ENCODE measurements around the gene NRXN3.

Gene NRXN3

DNA sequence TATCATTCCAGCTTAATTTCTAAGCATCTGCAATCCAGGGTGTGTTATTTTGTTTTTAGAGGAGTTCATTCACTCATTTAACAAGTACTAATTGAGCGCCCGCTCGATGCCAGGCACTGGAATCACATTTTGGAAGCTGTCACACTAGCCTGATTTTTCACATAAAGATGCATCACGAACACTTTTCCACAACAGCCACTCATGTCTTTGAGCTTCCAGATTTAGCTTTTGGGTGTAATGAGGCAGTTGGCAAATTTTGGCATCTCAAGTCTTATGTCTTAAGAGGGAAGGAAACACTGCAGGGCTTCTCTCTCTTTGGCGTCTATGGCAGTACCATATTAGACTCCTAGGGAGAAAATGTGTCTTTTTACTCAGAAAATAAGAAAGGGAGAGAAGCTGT is 14.0 kb downstream of the NRXN3 start:
- H3K36me3 ChIP-seq (ENCODE audit: control insufficient read depth, insufficient read depth, low read length), result no peaks in the 10 kb centered on the region
- TF ChIP-seq CTCF (IDR thresholded peaks at IDR 0.05; ENCODE audit: insufficient read depth, low read length, poor library complexity, severe bottlenecking), result no peak
- DNase-seq (ENCODE audit: extremely low read depth, insufficient read length), result no peak
- H3K4me3 ChIP-seq (replicated peaks; ENCODE audit: low read depth, low read length), result no peak overlapping the region
- peaks cover 1% of the 10 kb centered on the region; the same call in 1 of the 2 replicates for H3K27me3 ChIP-seq (replicated peaks; ENCODE audit: control insufficient read depth, insufficient read depth, low read length)

DNA sequence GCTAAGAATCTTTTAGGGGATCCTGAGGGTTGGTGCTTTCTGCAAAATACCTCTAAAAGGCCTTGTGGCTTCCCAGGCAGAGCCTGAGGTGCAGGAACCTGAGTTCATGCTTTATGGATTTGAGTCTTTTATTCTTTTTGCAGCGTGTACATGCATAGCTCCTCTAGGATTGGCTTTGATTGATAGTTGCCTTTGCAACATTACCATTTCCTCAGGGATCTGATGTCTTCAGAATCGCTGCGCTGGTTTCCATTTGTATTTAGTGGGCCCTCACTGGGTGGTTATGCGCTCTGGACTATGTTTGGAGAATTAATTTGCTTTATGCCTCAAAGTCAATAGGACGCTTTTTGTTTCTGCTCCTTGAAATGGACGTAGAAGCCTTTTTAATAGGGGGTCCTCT is 16.1 kb downstream of the NRXN3 start:
- Histone ChIP-seq H3K27me3 (replicated peaks; ENCODE audit: control insufficient read depth, insufficient read depth, low read length) (peaks cover 1% of the 10 kb centered on the region; the same call in 1 of the 2 replicates), H3K36me3 (ENCODE audit: control insufficient read depth, insufficient read depth, low read length) (no peaks in the 10 kb centered on the region), H3K4me3 (replicated peaks; ENCODE audit: low read depth, low read length) (no peak overlapping the region)
- DNase-seq (ENCODE audit: extremely low read depth, insufficient read length), result no peak
- TF ChIP-seq CTCF (IDR thresholded peaks at IDR 0.05; ENCODE audit: insufficient read depth, low read length, poor library complexity, severe bottlenecking), result no peak

GRCh38 chr14:78188882-78189281 is 18.7 kb downstream of the NRXN3 start:
- TF ChIP-seq CTCF (IDR thresholded peaks at IDR 0.05; ENCODE audit: insufficient read depth, low read length, poor library complexity, severe bottlenecking), result no peak

DNA sequence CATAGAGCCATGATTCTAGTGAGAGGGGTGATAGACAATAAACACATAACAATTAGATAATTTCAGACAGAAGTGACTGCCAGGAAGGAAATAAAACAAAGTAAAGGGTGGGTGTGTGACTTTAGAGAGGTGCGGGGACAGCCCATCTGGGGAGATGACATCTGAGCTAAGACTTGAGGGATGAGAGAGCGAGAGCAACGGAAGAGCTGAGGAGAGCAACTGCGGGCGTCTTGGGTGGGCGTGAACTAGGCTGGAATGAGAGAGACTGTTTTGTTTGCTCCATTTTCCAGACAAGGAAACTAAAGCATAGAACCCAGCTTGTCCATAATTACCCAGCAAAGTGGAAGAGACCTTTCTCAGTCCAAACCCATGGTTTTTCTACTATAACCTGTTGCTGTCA is 25.3 kb downstream of the NRXN3 start:
- no peak for TF ChIP-seq CTCF (IDR thresholded peaks at IDR 0.05; ENCODE audit: insufficient read depth, low read length, poor library complexity, severe bottlenecking)
- H3K4me3 ChIP-seq (replicated peaks; ENCODE audit: low read depth, low read length), result no peak overlapping the region
- peaks cover 3% of the 10 kb centered on the region for H3K27me3 ChIP-seq (replicated peaks; ENCODE audit: control insufficient read depth, insufficient read depth, low read length)
- H3K36me3 ChIP-seq (ENCODE audit: control insufficient read depth, insufficient read depth, low read length), result no peaks in the 10 kb centered on the region
- no peak for DNase-seq (ENCODE audit: extremely low read depth, insufficient read length)

More at GRCh38 chr14:78188882-78189281, 18.7 kb downstream of the NRXN3 start:
- H3K27me3 ChIP-seq (replicated peaks; ENCODE audit: control insufficient read depth, insufficient read depth, low read length), result peaks cover 1% of the 10 kb centered on the region; the same call in 1 of the 2 replicates
- no peak overlapping the region for H3K4me3 ChIP-seq (replicated peaks; ENCODE audit: low read depth, low read length)
- no peaks in the 10 kb centered on the region for H3K36me3 ChIP-seq (ENCODE audit: control insufficient read depth, insufficient read depth, low read length)
- no peak for DNase-seq (ENCODE audit: extremely low read depth, insufficient read length)

DNA sequence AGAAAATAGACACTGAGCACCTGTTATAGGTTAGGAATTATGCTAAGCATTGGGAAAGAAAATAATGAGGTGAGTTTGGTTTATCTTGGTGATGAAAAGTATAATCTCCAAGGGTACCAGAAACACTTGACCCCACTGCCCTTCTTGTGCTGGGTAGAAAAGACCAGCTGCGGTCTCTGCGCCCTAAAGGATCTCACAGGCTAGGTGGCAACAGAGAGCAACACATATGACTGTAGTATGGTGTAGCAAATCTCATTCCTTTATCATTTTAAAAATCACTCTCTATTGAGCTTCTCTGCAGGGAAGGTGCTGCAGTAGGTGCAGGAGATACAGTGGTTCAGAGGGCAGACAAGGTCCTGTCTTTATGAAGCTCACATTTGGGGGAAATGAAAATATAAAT is 26.1 kb downstream of the NRXN3 start:
- H3K36me3 ChIP-seq (ENCODE audit: control insufficient read depth, insufficient read depth, low read length), result no peaks in the 10 kb centered on the region
- no peak overlapping the region for H3K4me3 ChIP-seq (replicated peaks; ENCODE audit: low read depth, low read length)
- peaks cover 3% of the 10 kb centered on the region for H3K27me3 ChIP-seq (replicated peaks; ENCODE audit: control insufficient read depth, insufficient read depth, low read length)
- no peak for DNase-seq (ENCODE audit: extremely low read depth, insufficient read length)
- TF ChIP-seq CTCF (IDR thresholded peaks at IDR 0.05; ENCODE audit: insufficient read depth, low read length, poor library complexity, severe bottlenecking), result no peak

DNA sequence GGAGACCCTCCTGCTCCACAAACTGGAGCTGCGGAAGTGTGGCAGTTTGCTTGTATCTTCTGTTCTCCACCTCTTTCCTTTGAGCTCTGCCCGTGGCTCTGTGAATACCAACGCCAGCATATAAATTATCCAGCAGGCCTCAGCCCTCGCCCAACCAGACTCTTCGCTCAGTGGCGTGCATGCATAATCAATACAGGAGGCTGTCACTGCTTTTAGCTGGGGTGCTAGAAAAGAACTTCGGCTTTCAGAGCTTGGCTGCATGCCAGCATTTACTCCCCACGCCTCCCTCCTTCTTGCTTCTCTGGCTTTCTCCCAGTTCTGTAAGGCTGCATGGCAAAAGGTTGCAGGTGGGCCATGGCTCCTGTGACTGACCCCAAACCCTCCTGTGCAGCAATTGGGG is 26.9 kb downstream of the NRXN3 start:
- Histone ChIP-seq H3K4me3 (replicated peaks; ENCODE audit: low read depth, low read length) (no peak overlapping the region), H3K27me3 (replicated peaks; ENCODE audit: control insufficient read depth, insufficient read depth, low read length) (peaks cover 5% of the 10 kb centered on the region), H3K36me3 (ENCODE audit: control insufficient read depth, insufficient read depth, low read length) (no peaks in the 10 kb centered on the region)
- no peak for DNase-seq (ENCODE audit: extremely low read depth, insufficient read length)
- no peak for TF ChIP-seq CTCF (IDR thresholded peaks at IDR 0.05; ENCODE audit: insufficient read depth, low read length, poor library complexity, severe bottlenecking)

All from GM06990 (cell line).